HepG2 (cell line): Measurements from ENCODE around the gene NTN5. TPM values are rescaled to one million over a fixed set of nuclear protein-coding genes. Genes with fewer than 3 reads are reported as not detected.
A peak's percentile ranks its signal among the peaks of the same experiment; 100 is the strongest.

ENCODE experiments used
- AKNA ChIP-seq: sonication (generic); formaldehyde crosslinking; IDR thresholded peaks from 2 replicates; pipeline ENCODE4 v1.4.0; 2020; ENCODE audit warnings: missing genetic modification reagents, borderline replicate concordance
- HDAC6 ChIP-seq: fragments of 200-600 bp; sonication (generic); IDR thresholded peaks from 2 replicates; pipeline ENCODE4 v1.7.0; 2017; ENCODE audit warnings: mild to moderate bottlenecking, antibody characterized with exemption, low read length, low read depth
- HMG20A ChIP-seq: IDR thresholded peaks from 2 replicates; pipeline ENCODE4 v1.6.1; 2016; ENCODE audit warnings: borderline replicate concordance
- NFE2 ChIP-seq: sonication (generic); formaldehyde crosslinking; IDR thresholded peaks from 2 replicates; pipeline ENCODE4 v1.4.0; 2020; ENCODE audit warnings: missing genetic modification reagents
- NPAS2 ChIP-seq: sonication (generic); formaldehyde crosslinking; IDR thresholded peaks from 2 replicates; pipeline ENCODE4 v1.8.0; 2022; ENCODE audit warnings: mild to moderate bottlenecking, missing genetic modification reagents, borderline replicate concordance
- NRL ChIP-seq: sonication (generic); formaldehyde crosslinking; IDR thresholded peaks from 2 replicates; pipeline ENCODE4 v1.5.0; 2020; ENCODE audit warnings: missing genetic modification reagents, mild to moderate bottlenecking, moderate library complexity, borderline replicate concordance
- PATZ1 ChIP-seq: sonication (generic); formaldehyde crosslinking; IDR thresholded peaks from 2 replicates; pipeline ENCODE4 v1.4.0; 2020; ENCODE audit warnings: missing genetic modification reagents
- PCBP2 ChIP-seq: fragments of 200-400 bp; formaldehyde crosslinking; optimal IDR thresholded peaks from 2 replicates; pipeline ENCODE3; 2018; ENCODE audit warnings: low read length, low read depth; ENCODE audit not compliant: poor library complexity, severe bottlenecking
- SALL2 ChIP-seq: sonication (generic); formaldehyde crosslinking; IDR thresholded peaks from 2 replicates; pipeline ENCODE4 v1.8.1; 2023; ENCODE audit warnings: mild to moderate bottlenecking, missing genetic modification reagents, inconsistent platforms
- SMAD9 ChIP-seq: sonication (generic); formaldehyde crosslinking; IDR thresholded peaks from 2 replicates; pipeline ENCODE4 v1.5.1; 2020; ENCODE audit warnings: mild to moderate bottlenecking, missing genetic modification reagents
- SP4 ChIP-seq: sonication (generic); formaldehyde crosslinking; IDR thresholded peaks from 2 replicates; pipeline ENCODE4 v1.8.1; 2023; ENCODE audit warnings: mild to moderate bottlenecking, missing genetic modification reagents
- SRY ChIP-seq: sonication (generic); formaldehyde crosslinking; IDR thresholded peaks from 2 replicates; pipeline ENCODE4 v1.8.0; 2022; ENCODE audit warnings: mild to moderate bottlenecking, missing genetic modification reagents
- ZFP82 ChIP-seq: sonication (generic); formaldehyde crosslinking; IDR thresholded peaks from 2 replicates; pipeline ENCODE4 v1.5.1; 2020; ENCODE audit warnings: mild to moderate bottlenecking, missing genetic modification reagents, borderline replicate concordance
- ZNF138 ChIP-seq: sonication (generic); formaldehyde crosslinking; IDR thresholded peaks from 2 replicates; pipeline ENCODE4 v1.5.0; 2020; ENCODE audit warnings: mild to moderate bottlenecking, low read depth, missing genetic modification reagents
- ZNF18 ChIP-seq: sonication (generic); formaldehyde crosslinking; IDR thresholded peaks from 2 replicates; pipeline ENCODE4 v1.8.0; 2022; ENCODE audit warnings: mild to moderate bottlenecking, missing genetic modification reagents; ENCODE audit not compliant: insufficient replicate concordance
- ZNF430 ChIP-seq: sonication (generic); formaldehyde crosslinking; IDR thresholded peaks from 2 replicates; pipeline ENCODE4 v1.9.0; 2021; ENCODE audit warnings: mild to moderate bottlenecking, missing genetic modification reagents
- ZNF83 ChIP-seq: sonication (generic); formaldehyde crosslinking; IDR thresholded peaks from 2 replicates; pipeline ENCODE4 v1.4.0; 2020; ENCODE audit warnings: missing genetic modification reagents, mild to moderate bottlenecking, borderline replicate concordance
- ZZZ3 ChIP-seq: sonication (generic); formaldehyde crosslinking; IDR thresholded peaks from 2 replicates; pipeline ENCODE4 v1.4.0; 2020; ENCODE audit warnings: missing genetic modification reagents, mild to moderate bottlenecking, borderline replicate concordance
- polyA plus RNA-seq, 8 experiments: library from polyadenylated mRNA; depleted of rRNA in 3 of 8; stranded (reverse) in 7 of 8; unstranded in 1 of 8; fragments of >200 nt; fragmentation: Illumina TruSeq in 4 of 8; extraction: Trizol in 4 of 8; gene quantifications; 2 replicates each; pipeline versions ENCODE4 v1.2.1 to v1.2.3, GENCODE V29; 2011 to 2016; ENCODE audit warnings: low read depth in 4 of 8, missing spikeins in 1 of 8, mixed read lengths in 1 of 8; ENCODE audit not compliant: insufficient read depth in 1 of 8
- total RNA-seq, 5 experiments: library from RNA; depleted of rRNA; stranded (reverse); fragments of >200 nt; fragmentation: Illumina TruSeq; extraction: Trizol; gene quantifications; 2 replicates each; pipeline ENCODE4 v1.2.3, GENCODE V29; 2016; ENCODE audit warnings: low read depth in 1 of 5

Gene NTN5
- total and polyA plus RNA-seq, 2 of the 13 experiments (the other 11 are each of a cell fraction or from before 2014, with no cell fraction given): 0.05 TPM; not detected in 1

GRCh38 chr19:48714759-48715675 lies 42.2 kb upstream of the NTN5 start (continued):
- TF ChIP-seq AKNA (CRISPR knock-in tag) (no peak), SALL2 (CRISPR knock-in tag) (no peak), NFE2 (no peak), PATZ1 (peak; percentile 54; the same call in 1 of the 2 replicates), ZNF83 (CRISPR knock-in tag) (0 out of 2 replicates have a peak, but pooled peaks have one; percentile 52), NPAS2 (CRISPR knock-in tag) (no peak), ZFP82 (CRISPR knock-in tag) (0 out of 2 replicates have a peak, but pooled peaks have one; percentile 8), HDAC6 (no peak), PCBP2 (no peak), ZZZ3 (CRISPR knock-in tag) (0 out of 2 replicates have a peak, but pooled peaks have one; percentile 48), ZNF138 (CRISPR knock-in tag) (0 out of 2 replicates have a peak, but pooled peaks have one; percentile 36), SP4 (peak; percentile 52; the same call in 1 of the 2 replicates), ZNF430 (CRISPR knock-in tag) (no peak), ZNF18 (CRISPR knock-in tag) (peak; percentile 65), HMG20A (CRISPR knock-in tag) (no peak), SRY (CRISPR knock-in tag) (0 out of 2 replicates have a peak, but pooled peaks have one; percentile 28), SMAD9 (CRISPR knock-in tag) (no peak), NRL (CRISPR knock-in tag) (0 out of 2 replicates have a peak, but pooled peaks have one; percentile 34)
